RPMI8226 (cell line): ENCODE results near the gene YIPF2.

ENCODE experiments used
- DNase-seq: peaks from one replicate; pipeline ENCODE4 v3.0.0-alpha.2; 2015

YIPF2 gene

GRCh38 chr19:10936661-10937084, 8.2 kb upstream of the YIPF2 start:
- peak; percentile 78 for DNase-seq

- DNase-seq, result no peak
Measured at GRCh38 chr19:10935371-10936059, 7.1 kb upstream of the YIPF2 start.

GRCh38 chr19:10929402-10929794, 959 bp upstream of the YIPF2 start:
- DNase-seq, result peak; percentile 18

GRCh38 chr19:10927730-10928562, 493 bp downstream of the YIPF2 start:
- DNase-seq, result peak; percentile 21

- no peak for DNase-seq
Measured at GRCh38 chr19:10924597-10924996, 3.8 kb downstream of the YIPF2 start.

- DNase-seq, result no peak
Measured at GRCh38 chr19:10923260-10924112, 5.0 kb downstream of the YIPF2 start.

- DNase-seq, result no peak
Measured at GRCh38 chr19:10922638-10923014, 5.8 kb downstream of the YIPF2 start.

- DNase-seq, result no peak
Measured at GRCh38 chr19:10921910-10922637, 6.4 kb downstream of the YIPF2 start.

GRCh38 chr19:10921199-10921909, 7.1 kb downstream of the YIPF2 start:
- no peak for DNase-seq

- no peak for DNase-seq
Measured at GRCh38 chr19:10920781-10921180, 7.7 kb downstream of the YIPF2 start.

- no peak for DNase-seq
Measured at GRCh38 chr19:10920288-10920655, 8.2 kb downstream of the YIPF2 start.

- DNase-seq, result no peak
Measured at GRCh38 chr19:10919352-10920287, 8.8 kb downstream of the YIPF2 start.

GRCh38 chr19:10918359-10918758, 10.1 kb downstream of the YIPF2 start:
- DNase-seq, result no peak

GRCh38 chr19:10916602-10917001, 11.8 kb downstream of the YIPF2 start:
- DNase-seq, result no peak

- DNase-seq, result no peak
Measured at GRCh38 chr19:10915130-10916091, 13.0 kb downstream of the YIPF2 start.

- no peak for DNase-seq
Measured at GRCh38 chr19:10913716-10914340, 14.6 kb downstream of the YIPF2 start.

- no peak for DNase-seq
Measured at GRCh38 chr19:10912619-10913018, 15.8 kb downstream of the YIPF2 start.

GRCh38 chr19:10911579-10912363, 16.7 kb downstream of the YIPF2 start:
- DNase-seq, result no peak
